Measurements from ENCODE around the gene MFSD12.
A peak's percentile ranks its signal among the peaks of the same experiment; 100 is the strongest.

The MFSD12 gene

GRCh38 chr19:3591876-3592613 lies 34.7 kb upstream of the MFSD12 start:
- no peak for DNase-seq (ENCODE audit: extremely low spot score)
- POLR2A ChIA-PET, result interaction anchor here (1.2 kb wide), 1 partner anchor 10 kb away, joined by 3 read pairs; no protein-coding TSS in a partner anchor
- TF ChIP-seq CTCF (IDR thresholded peaks at IDR 0.05; ENCODE audit: control extremely low read depth, extremely low read depth, low read depth, missing control alignments), result no peak
- CTCF ChIA-PET, result interaction anchor here (1.2 to 3.1 kb wide), 7 partner anchors 9 to 47 kb away, joined by 3 to 17 read pairs (median 4); no protein-coding TSS in a partner anchor

- CTCF ChIA-PET, result interaction anchor here (0.7 to 3.1 kb wide), 7 partner anchors 8 to 46 kb away, joined by 3 to 17 read pairs (median 4); no protein-coding TSS in a partner anchor
- POLR2A ChIA-PET, result interaction anchor here (1.2 kb wide), 1 partner anchor 9 kb away, joined by 3 read pairs; no protein-coding TSS in a partner anchor
- no peak for TF ChIP-seq CTCF (IDR thresholded peaks at IDR 0.05; ENCODE audit: control extremely low read depth, extremely low read depth, low read depth, missing control alignments)
- no peak for DNase-seq (ENCODE audit: extremely low spot score)
Measured at GRCh38 chr19:3590991-3591659, 33.7 kb upstream of the MFSD12 start.

GRCh38 chr19:3589949-3590348 lies 32.6 kb upstream of the MFSD12 start:
- ChIA-PET CTCF (interaction anchor here (0.8 to 3.1 kb wide), 2 partner anchors 45 to 120 kb away, joined by 3 to 17 read pairs; no protein-coding TSS in a partner anchor), POLR2A (interaction anchor here (0.6 kb wide), 1 partner anchor 151 kb away, joined by 3 read pairs; no protein-coding TSS in a partner anchor)
- no peak for DNase-seq (ENCODE audit: extremely low spot score)
- TF ChIP-seq CTCF (IDR thresholded peaks at IDR 0.05; ENCODE audit: control extremely low read depth, extremely low read depth, low read depth, missing control alignments), result no peak

GRCh38 chr19:3589439-3589838 lies 32.1 kb upstream of the MFSD12 start:
- no peak for TF ChIP-seq CTCF (IDR thresholded peaks at IDR 0.05; ENCODE audit: control extremely low read depth, extremely low read depth, low read depth, missing control alignments)
- POLR2A ChIA-PET, result no interaction called here
- CTCF ChIA-PET, result interaction anchor here (1.4 kb wide), 1 partner anchor 15 kb away, joined by 3 read pairs; no protein-coding TSS in a partner anchor

GRCh38 chr19:3586707-3587346 lies 29.4 kb upstream of the MFSD12 start:
- no peak for TF ChIP-seq CTCF (IDR thresholded peaks at IDR 0.05; ENCODE audit: control extremely low read depth, extremely low read depth, low read depth, missing control alignments)
- no peak for DNase-seq (ENCODE audit: extremely low spot score)
- CTCF ChIA-PET, result interaction anchor here (1.0 to 2.5 kb wide), 6 partner anchors 11 to 243 kb away, joined by 3 to 7 read pairs (median 4); no protein-coding TSS in a partner anchor
- POLR2A ChIA-PET, result no interaction called here

More at GRCh38 chr19:3589439-3589838, 32.1 kb upstream of the MFSD12 start:
- no peak for DNase-seq (ENCODE audit: extremely low spot score)

- peak; percentile 70 for DNase-seq (ENCODE audit: extremely low spot score)
- ChIA-PET POLR2A (no interaction called here), CTCF (interaction anchor here (1.0 to 2.5 kb wide), 10 partner anchors 11 to 244 kb away, joined by 3 to 7 read pairs (median 4); no protein-coding TSS in a partner anchor)
- TF ChIP-seq CTCF (IDR thresholded peaks at IDR 0.05; ENCODE audit: control extremely low read depth, extremely low read depth, low read depth, missing control alignments), result peak; percentile 44
Measured at GRCh38 chr19:3586127-3586626, 28.8 kb upstream of the MFSD12 start.

Measured in GM10248 (cell line).